Measurements from ENCODE around the gene COQ9. TPM values are rescaled to one million over a fixed set of nuclear protein-coding genes. Genes with fewer than 3 reads are reported as not detected.
A peak's percentile ranks its signal among the peaks of the same experiment; 100 is the strongest.

COQ9 gene
- total RNA-seq, 2 donors from 2014 or later, result 14.2 to 15.3 TPM

DNA sequence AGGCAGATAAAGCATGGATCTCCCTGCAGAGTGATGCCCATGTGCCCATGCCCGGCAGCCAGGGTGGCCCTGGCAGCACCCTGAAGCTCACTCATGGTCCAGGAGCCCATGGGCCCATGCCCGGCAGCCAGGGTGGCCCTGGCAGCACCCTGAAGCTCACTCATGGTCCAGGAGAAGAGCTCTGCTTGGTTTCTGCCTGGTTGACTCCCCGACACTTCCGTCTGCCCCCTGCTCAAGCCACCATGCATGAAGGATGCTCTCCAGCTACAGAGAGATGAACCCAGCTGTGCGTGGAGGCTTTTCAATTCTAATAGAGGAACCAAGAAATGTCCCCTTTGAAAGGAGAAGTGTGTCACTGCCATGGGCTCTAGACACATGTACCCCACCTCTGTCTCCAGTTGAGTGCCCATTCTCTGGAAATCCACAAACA is 34.0 kb upstream of the COQ9 start:
- no peaks in the 10 kb centered on the region for H3K9me3 ChIP-seq (ENCODE audit: control insufficient read depth, low read length, poor library complexity, severe bottlenecking)
- DNase-seq (no peak), ATAC-seq (peak; percentile 62)
- Mint-ChIP-seq H3K36me3 (ENCODE audit: low read depth) (peaks cover 2% of the 10 kb centered on the region), H3K4me3 (peak overlapping the region; percentile 5), H3K4me1 (peaks cover 9% of the 10 kb centered on the region), H3K27ac (no peak overlapping the region), H3K27me3 (peaks cover 11% of the 10 kb centered on the region)

DNA sequence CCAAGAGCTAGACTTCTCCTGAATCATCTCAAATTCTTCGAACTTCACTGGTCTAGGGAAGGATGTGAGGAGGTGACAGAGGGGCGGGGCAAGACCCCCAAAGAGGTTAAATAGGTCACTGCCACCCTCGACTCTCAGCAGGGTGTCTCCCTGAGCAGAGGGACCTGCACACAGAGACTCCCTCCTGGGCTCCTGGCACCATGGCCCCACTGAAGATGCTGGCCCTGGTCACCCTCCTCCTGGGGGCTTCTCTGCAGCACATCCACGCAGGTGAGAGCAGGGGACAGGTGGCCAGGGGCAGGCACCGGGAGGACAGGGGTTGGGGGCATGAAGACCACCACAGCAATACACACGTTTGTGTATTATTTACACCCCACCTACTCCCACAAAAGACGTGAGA is 33.5 kb upstream of the COQ9 start:
- H3K4me3 Mint-ChIP-seq, result no peak overlapping the region
- H3K36me3 Mint-ChIP-seq (ENCODE audit: low read depth), result peaks cover 2% of the 10 kb centered on the region
- no peak for ATAC-seq
- no peak overlapping the region for H3K27ac Mint-ChIP-seq
- no peak for DNase-seq
- no peaks in the 10 kb centered on the region for H3K9me3 ChIP-seq (ENCODE audit: control insufficient read depth, low read length, poor library complexity, severe bottlenecking)
- H3K27me3 Mint-ChIP-seq, result peaks cover 11% of the 10 kb centered on the region
- peaks cover 10% of the 10 kb centered on the region for H3K4me1 Mint-ChIP-seq

DNA sequence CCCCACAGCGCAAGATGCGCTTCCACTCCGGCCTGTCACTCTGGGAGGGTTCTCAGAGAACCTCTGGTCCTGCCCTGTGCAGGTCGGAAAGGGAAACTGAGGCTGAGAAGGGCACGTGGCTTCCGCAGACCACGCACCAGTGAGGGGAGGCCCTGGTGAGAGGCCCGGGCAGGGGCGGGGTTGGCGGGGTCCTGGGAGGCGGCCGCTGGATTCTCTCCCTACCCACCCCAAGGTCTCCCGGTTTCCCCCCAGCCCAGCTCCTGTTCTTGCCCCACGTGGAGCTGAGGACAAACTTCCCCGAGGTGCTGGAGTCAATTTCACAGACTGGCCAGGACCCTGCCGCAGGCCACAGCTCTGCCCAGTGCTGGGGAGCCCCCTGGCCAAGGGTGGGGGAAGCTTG is 31.2 kb upstream of the COQ9 start:
- H3K9me3 ChIP-seq (ENCODE audit: control insufficient read depth, low read length, poor library complexity, severe bottlenecking), result no peaks in the 10 kb centered on the region
- Mint-ChIP-seq H3K4me1 (peaks cover 15% of the 10 kb centered on the region), H3K4me3 (no peak overlapping the region), H3K36me3 (ENCODE audit: low read depth) (peaks cover 2% of the 10 kb centered on the region), H3K27ac (no peak overlapping the region), H3K27me3 (peaks cover 6% of the 10 kb centered on the region)
- no peak for DNase-seq
- ATAC-seq, result no peak

DNA sequence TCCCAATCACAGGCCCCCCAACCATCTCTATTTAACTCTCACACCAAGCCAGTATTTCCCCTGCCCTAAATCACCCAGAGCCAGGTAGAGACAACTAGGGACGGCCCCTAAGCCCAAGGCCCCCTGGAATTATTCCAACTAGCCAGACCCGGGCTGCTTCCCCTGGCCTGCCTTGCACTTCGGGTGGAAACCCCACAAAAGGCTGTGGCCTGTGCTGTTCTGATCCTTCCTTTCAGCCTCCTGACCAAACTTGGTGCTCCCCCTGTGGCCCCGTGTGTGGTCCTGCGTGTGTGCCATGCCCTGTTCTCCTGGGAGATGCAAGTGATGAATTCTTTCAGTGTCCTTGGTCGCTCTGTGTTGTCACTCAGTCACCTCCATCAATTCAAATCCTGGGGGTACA is 27.8 kb upstream of the COQ9 start:
- Mint-ChIP-seq H3K27me3 (no peaks in the 10 kb centered on the region), H3K4me3 (peak overlapping the region; percentile 39), H3K4me1 (peaks cover 15% of the 10 kb centered on the region), H3K27ac (peak overlapping the region; percentile 63), H3K36me3 (ENCODE audit: low read depth) (no peaks in the 10 kb centered on the region)
- no peaks in the 10 kb centered on the region for H3K9me3 ChIP-seq (ENCODE audit: control insufficient read depth, low read length, poor library complexity, severe bottlenecking)
- DNase-seq (no peak), ATAC-seq (no peak)

DNA sequence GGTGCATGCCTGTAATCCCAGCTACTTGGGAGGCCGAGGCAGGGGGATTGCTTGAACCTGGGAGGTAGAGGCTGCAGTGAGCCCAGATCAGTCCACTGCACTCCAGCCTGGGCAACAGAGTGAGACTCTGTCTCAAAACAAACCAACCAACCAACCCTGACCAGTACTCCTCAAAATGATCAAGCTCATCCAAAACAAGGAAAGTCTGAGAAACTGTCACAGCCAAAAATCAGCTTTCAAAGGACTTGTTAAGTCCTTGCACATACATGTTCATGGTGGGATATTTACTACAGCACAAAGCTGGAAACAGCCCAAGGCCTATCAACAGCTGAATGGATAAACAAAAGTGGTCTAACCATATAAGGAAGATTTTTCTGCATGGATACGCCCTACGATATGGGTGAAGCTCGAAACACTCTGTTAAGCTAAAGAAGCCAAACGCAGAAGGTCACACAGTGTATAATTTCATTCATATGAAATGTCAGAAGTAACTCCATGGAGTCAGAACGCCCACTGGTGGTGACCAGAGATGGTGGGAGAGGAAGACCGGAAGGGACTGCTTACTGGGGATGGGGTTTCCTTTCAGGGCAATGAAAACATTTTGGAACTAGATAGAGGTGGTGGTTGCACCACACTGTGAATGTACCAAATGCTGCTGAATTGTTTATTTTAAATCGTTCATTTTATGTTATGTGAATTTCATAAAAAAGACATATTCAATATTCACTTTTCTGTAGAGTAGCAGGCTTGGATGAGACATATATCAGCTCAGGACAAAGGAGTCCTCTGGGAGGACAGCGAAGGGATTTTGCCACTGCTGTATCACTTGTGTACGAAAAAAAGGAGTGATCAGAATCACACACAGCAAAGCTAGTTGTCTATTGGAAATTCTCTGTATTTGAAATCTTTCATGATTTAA is 25.0 kb upstream of the COQ9 start:
- Mint-ChIP-seq H3K4me1 (peaks cover 10% of the 10 kb centered on the region), H3K27ac (no peak overlapping the region), H3K36me3 (ENCODE audit: low read depth) (no peaks in the 10 kb centered on the region), H3K4me3 (no peak overlapping the region), H3K27me3 (no peaks in the 10 kb centered on the region)
- DNase-seq (no peak), ATAC-seq (no peak)
- H3K9me3 ChIP-seq (ENCODE audit: control insufficient read depth, low read length, poor library complexity, severe bottlenecking), result no peaks in the 10 kb centered on the region

DNA sequence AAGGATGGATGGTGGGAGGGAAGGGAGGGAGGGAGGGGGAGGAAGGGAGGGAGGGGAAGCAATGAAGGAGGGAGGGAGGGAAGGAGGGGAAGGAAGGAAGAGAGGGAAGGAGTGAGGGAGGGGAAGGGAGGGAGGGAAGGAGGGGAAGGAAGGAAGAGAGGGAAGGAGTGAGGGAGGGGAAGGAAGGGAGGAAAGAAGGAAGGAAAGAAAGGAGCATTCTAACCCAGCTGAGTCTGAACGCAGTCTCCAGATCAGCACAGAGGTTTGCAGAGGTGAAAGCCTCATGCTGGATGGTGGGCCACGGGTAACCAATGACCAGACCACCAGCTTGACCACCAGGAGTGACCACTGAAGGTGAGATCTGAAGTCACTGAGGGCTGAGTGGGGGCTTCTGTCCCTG is 24.1 kb upstream of the COQ9 start:
- H3K36me3 Mint-ChIP-seq (ENCODE audit: low read depth), result peaks cover 2% of the 10 kb centered on the region
- H3K27me3 Mint-ChIP-seq, result no peaks in the 10 kb centered on the region
- no peaks in the 10 kb centered on the region for H3K9me3 ChIP-seq (ENCODE audit: control insufficient read depth, low read length, poor library complexity, severe bottlenecking)
- no peak overlapping the region for H3K27ac Mint-ChIP-seq
- DNase-seq (no peak), ATAC-seq (no peak)
- H3K4me3 Mint-ChIP-seq, result no peak overlapping the region
- H3K4me1 Mint-ChIP-seq, result peaks cover 5% of the 10 kb centered on the region

DNA sequence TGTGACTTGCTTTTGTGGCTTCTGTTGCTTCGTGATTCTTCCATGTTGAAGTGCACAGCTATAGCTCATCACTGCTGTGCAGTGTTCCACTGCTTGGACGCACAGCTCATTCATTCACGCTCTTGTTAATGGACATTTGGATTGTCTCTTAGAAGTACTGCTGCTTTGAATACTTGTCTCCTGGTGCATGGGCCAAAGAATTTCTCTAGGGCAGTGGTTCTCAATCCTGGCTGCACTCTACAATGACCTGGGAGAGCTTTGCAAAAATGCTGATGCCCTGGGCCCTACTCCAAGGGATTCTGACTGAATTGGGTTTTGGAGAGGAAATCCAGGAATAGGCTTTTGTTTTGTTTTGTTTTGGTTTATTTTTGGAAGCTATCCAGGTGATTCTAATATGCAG is 22.7 kb upstream of the COQ9 start:
- DNase-seq (no peak), ATAC-seq (no peak)
- peaks cover 6% of the 10 kb centered on the region for H3K36me3 Mint-ChIP-seq (ENCODE audit: low read depth)
- no peak overlapping the region for H3K27ac Mint-ChIP-seq
- no peak overlapping the region for H3K4me3 Mint-ChIP-seq
- no peaks in the 10 kb centered on the region for H3K27me3 Mint-ChIP-seq
- peaks cover 1% of the 10 kb centered on the region for H3K4me1 Mint-ChIP-seq
- H3K9me3 ChIP-seq (ENCODE audit: control insufficient read depth, low read length, poor library complexity, severe bottlenecking), result no peaks in the 10 kb centered on the region

DNA sequence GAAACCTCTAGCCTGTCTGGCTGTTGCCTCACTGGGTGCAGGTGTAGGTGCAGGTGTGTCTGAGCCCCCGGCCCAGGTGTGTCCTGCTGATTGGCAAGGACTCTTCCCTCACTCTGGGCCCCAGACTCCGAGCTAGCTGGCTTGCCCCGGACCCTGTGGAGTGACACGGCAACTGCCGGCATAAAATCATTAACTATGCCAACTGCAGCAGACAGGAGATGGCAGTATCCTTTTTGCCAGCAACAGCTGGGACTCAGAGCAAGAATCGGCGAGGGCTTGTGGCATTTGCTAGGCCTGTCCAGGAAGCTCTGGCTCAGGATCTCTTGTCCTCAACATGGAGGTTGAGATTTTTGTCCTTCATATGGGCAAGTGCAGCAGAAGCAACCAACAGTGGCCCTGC is 20.9 kb upstream of the COQ9 start:
- H3K9me3 ChIP-seq (ENCODE audit: control insufficient read depth, low read length, poor library complexity, severe bottlenecking), result no peaks in the 10 kb centered on the region
- no peak for ATAC-seq
- no peak overlapping the region for H3K27ac Mint-ChIP-seq
- DNase-seq, result no peak
- H3K4me3 Mint-ChIP-seq, result no peak overlapping the region
- H3K4me1 Mint-ChIP-seq, result no peaks in the 10 kb centered on the region
- no peaks in the 10 kb centered on the region for H3K27me3 Mint-ChIP-seq
- H3K36me3 Mint-ChIP-seq (ENCODE audit: low read depth), result peaks cover 8% of the 10 kb centered on the region

DNA sequence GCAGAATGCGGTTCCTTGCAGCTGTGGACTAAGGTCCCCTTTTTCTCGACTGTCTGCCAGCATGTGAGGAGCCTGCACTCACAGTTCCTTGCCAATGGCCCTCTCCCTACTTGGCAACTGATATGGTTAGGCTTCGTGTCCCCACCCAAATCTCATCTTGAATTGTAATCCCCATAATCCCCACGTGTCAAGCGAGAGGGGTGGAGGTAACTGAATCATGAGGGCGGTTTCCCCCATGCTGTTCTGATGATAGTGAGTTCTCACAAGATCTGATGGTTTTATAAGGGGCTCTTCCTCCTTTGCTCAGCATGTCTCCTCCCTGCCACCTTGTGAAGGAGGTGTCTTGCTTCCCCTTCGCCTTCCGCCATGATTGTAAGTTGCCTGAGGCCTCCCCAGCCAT is 20.0 kb upstream of the COQ9 start:
- Mint-ChIP-seq H3K27ac (no peak overlapping the region), H3K27me3 (no peaks in the 10 kb centered on the region), H3K4me3 (no peak overlapping the region), H3K36me3 (ENCODE audit: low read depth) (peaks cover 8% of the 10 kb centered on the region), H3K4me1 (no peaks in the 10 kb centered on the region)
- no peaks in the 10 kb centered on the region for H3K9me3 ChIP-seq (ENCODE audit: control insufficient read depth, low read length, poor library complexity, severe bottlenecking)
- DNase-seq, result no peak
- no peak for ATAC-seq

DNA sequence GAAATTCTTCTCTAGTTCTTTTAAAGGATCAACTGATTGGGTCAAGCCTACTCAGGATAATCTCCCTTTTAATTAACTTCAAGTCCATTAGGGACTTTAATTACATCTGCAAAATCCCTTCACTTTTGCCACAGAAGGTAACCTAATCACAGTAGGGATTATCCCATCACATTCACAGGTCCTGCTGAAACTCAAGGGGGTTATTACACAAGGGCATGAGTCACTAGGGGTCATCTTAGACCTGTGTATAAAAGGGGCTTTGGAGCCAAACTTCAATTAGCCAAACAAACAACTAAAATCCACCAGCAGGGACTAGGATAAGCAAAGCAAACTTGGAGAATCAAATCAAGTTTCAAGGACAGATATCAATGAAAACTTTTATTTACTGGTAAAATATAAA is 19.5 kb upstream of the COQ9 start:
- Mint-ChIP-seq H3K4me3 (no peak overlapping the region), H3K4me1 (no peaks in the 10 kb centered on the region), H3K27me3 (no peaks in the 10 kb centered on the region), H3K36me3 (ENCODE audit: low read depth) (peaks cover 8% of the 10 kb centered on the region), H3K27ac (no peak overlapping the region)
- DNase-seq (no peak), ATAC-seq (no peak)
- H3K9me3 ChIP-seq (ENCODE audit: control insufficient read depth, low read length, poor library complexity, severe bottlenecking), result no peaks in the 10 kb centered on the region

DNA sequence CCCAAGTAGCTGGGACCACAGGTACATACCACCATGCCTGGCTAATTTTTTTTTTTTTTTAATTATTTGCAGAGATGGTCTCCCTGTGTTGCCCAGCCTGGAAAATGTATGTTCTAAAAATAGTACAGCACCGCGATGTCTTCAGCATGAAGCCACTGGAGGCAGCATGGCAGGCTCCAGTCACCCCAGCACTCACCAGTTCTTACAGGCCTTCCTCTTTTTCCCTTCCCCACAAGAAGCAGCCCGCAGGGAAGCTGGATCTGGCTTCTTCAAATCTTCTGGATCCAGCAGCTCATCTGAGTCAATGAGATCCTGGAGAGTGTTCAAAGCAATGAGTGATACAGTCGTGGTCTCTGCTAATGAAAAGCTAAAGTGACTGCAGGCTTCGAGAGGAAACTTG is 16.3 kb upstream of the COQ9 start:
- H3K27ac Mint-ChIP-seq, result no peak overlapping the region
- no peaks in the 10 kb centered on the region for H3K4me1 Mint-ChIP-seq
- no peaks in the 10 kb centered on the region for H3K27me3 Mint-ChIP-seq
- ATAC-seq, result no peak
- DNase-seq, result no peak
- H3K36me3 Mint-ChIP-seq (ENCODE audit: low read depth), result peaks cover 12% of the 10 kb centered on the region
- H3K4me3 Mint-ChIP-seq, result no peak overlapping the region
- no peaks in the 10 kb centered on the region for H3K9me3 ChIP-seq (ENCODE audit: control insufficient read depth, low read length, poor library complexity, severe bottlenecking)

DNA sequence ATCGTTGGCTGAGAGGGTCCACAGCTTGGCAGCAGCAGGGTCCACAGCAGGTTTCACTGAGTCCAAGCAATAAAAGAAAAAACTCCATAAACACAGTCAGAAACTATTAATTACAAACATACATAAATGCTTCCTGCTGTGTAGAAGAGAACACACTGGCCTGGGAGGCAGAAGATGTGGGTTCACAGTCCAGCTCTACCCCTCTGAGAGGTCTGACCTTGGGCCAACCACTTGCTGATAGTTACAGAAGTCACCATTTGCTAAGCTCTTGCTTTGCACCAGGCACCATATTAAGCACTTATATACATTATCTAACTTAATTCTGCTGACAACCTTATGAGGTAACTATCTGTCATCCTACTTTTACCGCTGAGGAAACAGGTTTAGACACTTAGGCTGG is 14.8 kb upstream of the COQ9 start:
- ATAC-seq (no peak), DNase-seq (no peak)
- Mint-ChIP-seq H3K4me1 (no peaks in the 10 kb centered on the region), H3K27me3 (no peaks in the 10 kb centered on the region), H3K36me3 (ENCODE audit: low read depth) (peaks cover 10% of the 10 kb centered on the region), H3K4me3 (no peak overlapping the region), H3K27ac (no peak overlapping the region)
- no peaks in the 10 kb centered on the region for H3K9me3 ChIP-seq (ENCODE audit: control insufficient read depth, low read length, poor library complexity, severe bottlenecking)

DNA sequence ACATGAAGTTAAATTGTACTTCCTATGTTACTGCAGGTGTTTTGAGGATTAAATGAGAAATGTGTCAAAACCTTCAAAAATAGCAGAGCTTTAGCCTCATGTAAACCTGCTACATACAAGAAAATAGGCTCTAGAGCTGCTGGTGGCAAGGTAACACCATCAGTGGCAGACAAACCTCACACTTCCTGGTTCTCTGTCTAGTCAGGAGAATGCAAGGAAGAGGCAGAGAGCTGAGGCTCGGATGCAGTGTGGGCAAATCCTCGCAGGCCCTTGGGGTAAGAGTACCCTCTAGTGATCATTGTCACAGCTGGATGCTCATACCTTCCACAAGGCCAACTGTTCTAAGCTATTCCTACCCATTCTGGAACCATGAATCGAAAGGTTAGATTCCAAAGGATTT is 14.3 kb upstream of the COQ9 start:
- H3K4me3 Mint-ChIP-seq, result no peak overlapping the region
- H3K36me3 Mint-ChIP-seq (ENCODE audit: low read depth), result peaks cover 9% of the 10 kb centered on the region
- no peaks in the 10 kb centered on the region for H3K27me3 Mint-ChIP-seq
- no peak for ATAC-seq
- no peaks in the 10 kb centered on the region for H3K4me1 Mint-ChIP-seq
- no peaks in the 10 kb centered on the region for H3K9me3 ChIP-seq (ENCODE audit: control insufficient read depth, low read length, poor library complexity, severe bottlenecking)
- no peak for DNase-seq
- no peak overlapping the region for H3K27ac Mint-ChIP-seq

DNA sequence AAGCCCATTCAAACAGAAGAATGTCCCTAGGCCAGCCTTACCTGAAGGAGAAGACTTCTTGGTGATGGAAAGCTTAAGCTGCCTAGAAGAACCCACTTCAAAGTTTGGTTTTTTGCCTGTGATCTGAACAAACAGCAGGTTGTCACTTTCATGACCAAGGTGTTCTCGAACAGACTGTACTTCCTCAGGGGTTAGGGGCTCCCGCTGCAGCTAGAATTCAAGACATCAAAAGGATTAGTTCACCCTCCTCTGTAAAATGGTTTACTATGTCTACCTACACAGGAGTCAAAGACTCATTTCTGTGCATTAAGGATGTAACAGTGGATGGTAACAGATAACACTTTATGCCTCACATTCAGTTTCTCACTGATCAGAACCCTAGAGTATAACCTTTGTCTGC is 13.3 kb upstream of the COQ9 start:
- H3K27ac Mint-ChIP-seq, result no peak overlapping the region
- H3K9me3 ChIP-seq (ENCODE audit: control insufficient read depth, low read length, poor library complexity, severe bottlenecking), result no peaks in the 10 kb centered on the region
- no peaks in the 10 kb centered on the region for H3K27me3 Mint-ChIP-seq
- ATAC-seq (no peak), DNase-seq (no peak)
- H3K4me3 Mint-ChIP-seq, result no peak overlapping the region
- H3K36me3 Mint-ChIP-seq (ENCODE audit: low read depth), result peaks cover 10% of the 10 kb centered on the region
- peaks cover 3% of the 10 kb centered on the region for H3K4me1 Mint-ChIP-seq
